AG10803 (cell line): ENCODE data around the gene TTC23.

Source experiments
- DNase-seq: peaks from one replicate; pipeline ENCODE4 v3.0.0; 2010; ENCODE audit warnings: low read depth
- H3K4me3 ChIP-seq: 2 replicates; pipeline ENCODE4 v1.5.1; 2011; ENCODE audit warnings: mild to moderate bottlenecking, low read length, control low read depth
- TF ChIP-seq, protein P1 (sequence below): conservative IDR thresholded peaks from 2 replicates; pipeline ENCODE4 v1.5.1; 2011; ENCODE audit warnings: mild to moderate bottlenecking, low read length, control low read depth, inconsistent platforms

TTC23 gene

DNA sequence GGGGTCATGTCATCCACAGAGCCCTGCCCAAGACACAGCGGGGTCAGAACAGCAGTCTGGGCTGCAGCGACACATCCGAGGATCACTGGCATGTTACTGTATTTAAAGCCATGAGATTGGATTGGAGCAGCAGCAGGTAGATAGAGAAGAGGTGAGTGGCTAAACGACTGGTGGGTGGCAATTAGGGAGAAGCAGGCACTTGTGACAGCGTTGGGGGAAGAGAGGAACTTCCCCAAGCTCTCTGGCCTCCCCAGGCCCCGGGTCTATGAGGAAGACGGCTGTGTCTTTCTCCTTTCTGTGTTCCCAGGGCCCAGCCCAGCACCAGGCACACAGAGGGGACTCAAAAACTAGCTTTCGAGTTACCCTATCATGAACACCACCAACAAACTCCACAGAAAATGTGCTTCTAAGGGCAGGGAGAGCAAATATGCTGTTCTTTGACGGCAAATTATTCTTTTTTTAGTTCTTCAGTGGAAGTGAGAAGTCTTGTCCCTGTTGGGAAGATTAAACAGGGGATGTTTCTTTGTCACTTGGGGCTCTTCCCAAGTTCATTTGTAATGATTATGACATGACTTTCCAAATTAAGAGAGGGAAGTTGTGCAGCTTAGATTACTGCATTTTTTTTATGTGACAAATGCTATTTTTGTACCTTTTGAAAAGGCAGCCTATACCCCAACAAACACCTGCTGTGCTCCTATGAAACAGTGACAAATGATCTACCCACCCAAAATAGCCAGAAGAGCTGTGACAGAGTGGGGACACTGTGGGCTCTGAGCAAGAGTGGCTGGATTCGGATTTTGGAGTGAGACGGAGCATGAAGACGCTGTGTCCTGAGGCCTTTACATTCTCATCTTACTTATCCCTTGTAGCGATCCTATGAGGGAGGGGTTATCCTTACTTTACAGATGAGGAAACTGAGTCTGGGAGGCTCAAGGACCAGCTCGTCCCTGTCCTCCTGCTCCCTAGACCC is 151.7 kb downstream of the TTC23 start:
- DNase-seq = no peak
- TF ChIP-seq, protein P1, sequence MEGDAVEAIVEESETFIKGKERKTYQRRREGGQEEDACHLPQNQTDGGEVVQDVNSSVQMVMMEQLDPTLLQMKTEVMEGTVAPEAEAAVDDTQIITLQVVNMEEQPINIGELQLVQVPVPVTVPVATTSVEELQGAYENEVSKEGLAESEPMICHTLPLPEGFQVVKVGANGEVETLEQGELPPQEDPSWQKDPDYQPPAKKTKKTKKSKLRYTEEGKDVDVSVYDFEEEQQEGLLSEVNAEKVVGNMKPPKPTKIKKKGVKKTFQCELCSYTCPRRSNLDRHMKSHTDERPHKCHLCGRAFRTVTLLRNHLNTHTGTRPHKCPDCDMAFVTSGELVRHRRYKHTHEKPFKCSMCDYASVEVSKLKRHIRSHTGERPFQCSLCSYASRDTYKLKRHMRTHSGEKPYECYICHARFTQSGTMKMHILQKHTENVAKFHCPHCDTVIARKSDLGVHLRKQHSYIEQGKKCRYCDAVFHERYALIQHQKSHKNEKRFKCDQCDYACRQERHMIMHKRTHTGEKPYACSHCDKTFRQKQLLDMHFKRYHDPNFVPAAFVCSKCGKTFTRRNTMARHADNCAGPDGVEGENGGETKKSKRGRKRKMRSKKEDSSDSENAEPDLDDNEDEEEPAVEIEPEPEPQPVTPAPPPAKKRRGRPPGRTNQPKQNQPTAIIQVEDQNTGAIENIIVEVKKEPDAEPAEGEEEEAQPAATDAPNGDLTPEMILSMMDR = no peak
- no peak overlapping the region for H3K4me3 ChIP-seq

DNA sequence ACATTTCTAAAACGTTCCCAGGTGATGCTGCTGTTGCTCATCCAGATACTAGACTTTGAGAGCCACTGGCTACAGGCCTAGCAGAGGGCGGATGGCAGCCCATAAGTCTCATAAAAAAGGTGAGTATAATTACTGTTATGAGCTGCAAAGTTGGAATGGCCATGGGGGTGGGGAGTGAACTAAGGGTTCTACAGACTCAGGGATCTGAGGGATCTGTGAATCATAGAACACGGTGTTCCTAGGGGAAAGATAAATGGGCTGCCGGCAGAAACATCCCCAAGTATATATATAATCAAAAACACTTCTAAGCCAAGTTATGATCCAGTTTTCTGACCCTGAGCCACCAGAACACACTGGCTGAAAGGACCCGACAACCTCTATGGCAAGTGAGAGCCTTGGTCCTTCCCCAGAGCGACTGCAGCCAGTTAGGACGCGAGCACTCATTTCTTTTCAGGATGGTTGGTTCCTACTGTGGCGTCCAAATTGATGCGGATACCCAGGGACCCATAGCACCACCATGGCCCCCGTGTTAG is 152.4 kb downstream of the TTC23 start:
- no peak for DNase-seq
- TF ChIP-seq, protein P1 = no peak
- H3K4me3 ChIP-seq = no peak overlapping the region

DNA sequence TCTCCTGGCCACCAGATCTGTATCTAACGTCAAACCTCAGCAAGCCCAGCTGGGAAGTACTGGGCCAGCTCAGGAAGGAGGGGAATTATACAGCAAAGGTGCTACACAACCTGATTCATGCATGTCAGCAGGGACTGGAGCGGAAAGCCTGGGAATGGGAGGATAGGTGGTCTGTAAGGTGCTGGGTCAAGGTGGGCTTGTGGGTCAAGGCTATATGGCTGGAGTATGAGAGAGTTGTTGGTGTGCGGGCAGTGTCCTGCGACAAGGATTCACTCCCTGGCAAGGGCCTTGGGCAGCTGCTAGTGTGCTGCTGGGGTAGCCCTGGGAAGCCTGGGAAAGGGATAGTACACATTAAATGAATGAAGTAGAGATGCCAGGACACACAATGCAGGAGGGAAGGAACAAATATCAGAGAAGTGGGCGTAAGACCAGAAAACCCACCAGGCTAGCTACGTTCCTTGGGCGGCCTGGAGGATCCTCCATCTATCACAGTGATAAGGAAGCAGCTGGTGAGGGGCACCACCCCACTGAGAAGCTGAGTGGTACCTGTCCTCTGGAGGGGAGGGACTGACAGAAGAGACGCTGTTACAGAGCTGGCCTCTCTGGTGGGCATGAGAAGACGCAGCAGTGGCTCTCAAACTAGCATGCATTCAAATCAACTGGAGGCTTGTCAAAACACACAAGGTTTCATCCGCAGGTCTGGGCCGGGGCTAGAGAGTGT is 153.0 kb downstream of the TTC23 start:
- no peak overlapping the region for H3K4me3 ChIP-seq
- TF ChIP-seq, protein P1 = no peak
- no peak for DNase-seq

DNA sequence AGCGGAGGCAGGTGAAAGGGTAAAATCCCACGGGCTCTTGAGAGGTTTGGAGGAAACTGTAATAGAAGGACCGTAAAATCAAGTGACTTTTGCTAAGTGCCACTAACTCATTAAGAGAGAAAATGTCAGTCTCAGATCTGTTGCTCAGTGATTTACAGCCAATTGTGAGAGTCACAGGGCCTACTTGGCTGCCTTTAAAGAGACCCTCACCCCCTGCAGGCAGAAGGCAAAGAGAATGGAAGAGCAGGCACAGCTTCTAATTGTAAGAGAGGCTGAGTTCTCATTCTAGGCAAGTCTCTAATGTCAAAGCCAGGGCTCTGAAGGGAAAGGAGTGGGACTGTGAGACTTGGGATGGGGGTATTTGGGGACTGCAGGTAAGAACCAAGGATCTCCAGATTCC is 153.8 kb downstream of the TTC23 start:
- DNase-seq = no peak
- TF ChIP-seq, protein P1 = no peak
- no peak overlapping the region for H3K4me3 ChIP-seq

DNA sequence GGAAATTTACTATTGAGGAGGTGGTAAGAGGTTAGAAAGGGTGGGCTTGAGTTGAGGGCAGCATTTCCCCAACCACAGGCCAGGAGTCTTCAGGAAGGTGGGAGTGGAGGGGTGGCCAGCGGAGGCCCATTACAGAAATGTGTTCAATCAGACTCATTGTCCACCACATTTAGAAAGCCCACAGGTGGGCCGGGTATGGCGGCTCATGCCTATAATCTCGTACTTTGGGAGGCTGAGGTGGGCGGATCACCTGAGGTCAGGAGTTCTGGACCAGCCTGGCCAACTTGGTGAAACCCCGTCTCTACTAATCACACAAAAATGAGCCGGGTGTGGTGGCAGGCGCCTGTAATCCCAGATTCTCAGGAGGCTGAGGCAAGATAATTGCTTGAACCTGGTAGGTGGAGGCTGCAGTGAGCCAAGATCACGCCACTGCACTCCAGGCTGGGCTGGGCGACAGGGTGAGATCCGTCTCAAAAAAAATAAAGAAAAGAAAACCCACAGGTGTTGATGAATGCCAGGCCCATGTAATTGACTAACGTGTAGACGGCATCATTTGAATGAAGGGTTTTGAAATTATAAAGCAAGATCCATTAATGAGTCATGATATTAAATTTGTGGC is 156.7 kb downstream of the TTC23 start:
- DNase-seq = no peak
- TF ChIP-seq, protein P1 = no peak
- no peak overlapping the region for H3K4me3 ChIP-seq

DNA sequence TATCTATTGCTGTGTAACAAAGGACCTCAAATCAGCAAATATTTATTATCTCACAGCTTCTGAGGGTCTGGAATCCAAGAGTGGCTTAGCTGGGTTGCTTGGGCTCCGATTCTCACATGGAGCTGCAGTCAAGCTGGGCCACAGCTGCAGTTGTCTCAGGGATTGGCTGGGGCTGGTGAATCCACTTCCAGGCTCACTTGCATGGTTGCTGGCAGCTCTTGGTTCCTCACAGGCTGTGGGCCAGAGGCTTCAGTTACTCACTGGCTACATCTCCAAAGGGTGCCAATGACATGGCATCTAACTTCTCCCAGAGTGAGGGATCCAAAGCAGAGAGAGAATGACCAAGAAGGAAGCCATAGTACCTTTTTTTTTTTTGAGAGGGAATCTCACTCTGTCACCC is 158.4 kb downstream of the TTC23 start:
- DNase-seq = no peak
- TF ChIP-seq, protein P1 = no peak
- no peak overlapping the region for H3K4me3 ChIP-seq
